Cardiac fibroblast (primary cell): Measurements from ENCODE around the gene CCDC201.
"Not testable (repeated sequence)": the region's sequence is repeated elsewhere in the genome, so short reads cannot be mapped to it uniquely, and the experiment has no call there.

ENCODE experiments used
- DNase-seq, 2 donors: peaks; one replicate each; pipeline versions ENCODE4 v3.0.0 to v3.0.0-alpha.2; 2010; ENCODE audit warnings: low read depth in 2 of 2
- H3K4me3 ChIP-seq, 2 donors: replicated peaks in 1 of 2; 1 replicate in 1 of 2; 2 replicates in 1 of 2; pipeline ENCODE4 v1.5.1; 2011; ENCODE audit warnings: low read depth in 2 of 2, low read length in 2 of 2, mild to moderate bottlenecking in 2 of 2, moderate library complexity in 1 of 2
- CTCF ChIP-seq: IDR thresholded peaks from one replicate; pipeline ENCODE4 v1.5.1; 2011; ENCODE audit warnings: low read depth, mild to moderate bottlenecking, low read length, inconsistent platforms

CCDC201 gene

GRCh38 chr7:45867471-45867870, 5.4 kb downstream of the CCDC201 start:
- TF ChIP-seq CTCF = no peak
- no peak for DNase-seq
- H3K4me3 ChIP-seq = no peak overlapping the region

- no peak for DNase-seq
- no peak overlapping the region for H3K4me3 ChIP-seq
- TF ChIP-seq CTCF = no peak
Observed at GRCh38 chr7:45865594-45866410, 7.1 kb downstream of the CCDC201 start.

- DNase-seq = no peak
- TF ChIP-seq CTCF = peak; percentile 43
Observed at GRCh38 chr7:45863715-45864114, 9.2 kb downstream of the CCDC201 start.

GRCh38 chr7:45856888-45857287, 16.0 kb downstream of the CCDC201 start:
- DNase-seq, H3K4me3 ChIP-seq: not testable (repeated sequence)

More at GRCh38 chr7:45863715-45864114, 9.2 kb downstream of the CCDC201 start:
- no peak overlapping the region for H3K4me3 ChIP-seq

GRCh38 chr7:45855680-45856079, 17.2 kb downstream of the CCDC201 start:
- not testable (repeated sequence) for H3K4me3 ChIP-seq, DNase-seq

- not testable (repeated sequence) for DNase-seq, H3K4me3 ChIP-seq
Observed at GRCh38 chr7:45853491-45853890, 19.4 kb downstream of the CCDC201 start.

GRCh38 chr7:45852984-45853383, 19.9 kb downstream of the CCDC201 start:
- not testable (repeated sequence) for DNase-seq, H3K4me3 ChIP-seq

GRCh38 chr7:45848734-45849133, 24.1 kb downstream of the CCDC201 start:
- DNase-seq, H3K4me3 ChIP-seq: not testable (repeated sequence)

GRCh38 chr7:45846536-45846935, 26.3 kb downstream of the CCDC201 start:
- H3K4me3 ChIP-seq, DNase-seq: not testable (repeated sequence)

- not testable (repeated sequence) for DNase-seq, H3K4me3 ChIP-seq
Observed at GRCh38 chr7:45841926-45842717, 30.8 kb downstream of the CCDC201 start.

GRCh38 chr7:45838852-45839251, 34.0 kb downstream of the CCDC201 start:
- not testable (repeated sequence) for H3K4me3 ChIP-seq, DNase-seq

- peak; percentile 14 to 56 for DNase-seq
- not testable (repeated sequence) for H3K4me3 ChIP-seq
Observed at GRCh38 chr7:45832433-45833177, 40.3 kb downstream of the CCDC201 start.

- DNase-seq, H3K4me3 ChIP-seq: not testable (repeated sequence)
Observed at GRCh38 chr7:45829846-45830245, 43.0 kb downstream of the CCDC201 start.

GRCh38 chr7:45827731-45828130, 45.2 kb downstream of the CCDC201 start:
- not testable (repeated sequence) for H3K4me3 ChIP-seq, DNase-seq
